Measurements from ENCODE around the gene ITGAL.
A peak's percentile ranks its signal among the peaks of the same experiment; 100 is the strongest.
"Not testable (repeated sequence)": the region's sequence is repeated elsewhere in the genome, so short reads cannot be mapped to it uniquely, and the experiment has no call there.

Gene ITGAL

GRCh38 chr16:30472328-30472942, at the start of gene ITGAL:
Gene ITGAL (plus strand): TSS chr16:30472742. CDS start chr16:30472838, 96 bp downstream.
- peak; percentile 62 to 80 for DNase-seq (ENCODE audit: low read depth in 2 of 2)

GRCh38 chr16:30428055-30428454, 44.5 kb upstream of the ITGAL start:
- DNase-seq (ENCODE audit: low read depth in 2 of 2) = no peak

- no peak for DNase-seq (ENCODE audit: low read depth in 2 of 2)
These were observed 43.2 kb upstream of the ITGAL start for GRCh38 chr16:30429418-30429677.

GRCh38 chr16:30429678-30430427, 42.7 kb upstream of the ITGAL start, which contains the start of gene DCTPP1:
Gene DCTPP1 (minus strand): TSS chr16:30430030. CDS start chr16:30429980, 50 bp downstream.
- DNase-seq (ENCODE audit: low read depth in 2 of 2) = peak; percentile 90 to 96

- no peak for DNase-seq (ENCODE audit: low read depth in 2 of 2)
These were observed 42.0 kb upstream of the ITGAL start for GRCh38 chr16:30430428-30430970.

- DNase-seq (ENCODE audit: low read depth in 2 of 2) = peak; percentile 54 to 79
These were observed 37.7 kb upstream of the ITGAL start for GRCh38 chr16:30434852-30435251.

- DNase-seq (ENCODE audit: low read depth in 2 of 2) = no peak
These were observed 35.0 kb upstream of the ITGAL start for GRCh38 chr16:30437511-30438046.

- no peak for DNase-seq (ENCODE audit: low read depth in 2 of 2)
These were observed 33.7 kb upstream of the ITGAL start for GRCh38 chr16:30438835-30439234.

GRCh38 chr16:30439720-30440348, 32.7 kb upstream of the ITGAL start:
- no peak for DNase-seq (ENCODE audit: low read depth in 2 of 2)

- no peak for DNase-seq (ENCODE audit: low read depth in 2 of 2)
These were observed 28.9 kb upstream of the ITGAL start for GRCh38 chr16:30443631-30444030.

- DNase-seq (ENCODE audit: low read depth in 2 of 2) = no peak
These were observed 28.1 kb upstream of the ITGAL start for GRCh38 chr16:30444231-30445148.

- DNase-seq (ENCODE audit: low read depth in 2 of 2) = no peak
These were observed 27.5 kb upstream of the ITGAL start for GRCh38 chr16:30445149-30445407.

- peak; percentile 95 for DNase-seq (ENCODE audit: low read depth in 2 of 2)
These were observed 26.9 kb upstream of the ITGAL start, which contains the start of gene SEPHS2 for GRCh38 chr16:30445408-30446202. Gene SEPHS2 (minus strand): TSS chr16:30445874. CDS start chr16:30445727, 147 bp downstream.

- DNase-seq (ENCODE audit: low read depth in 2 of 2) = no peak
These were observed 26.3 kb upstream of the ITGAL start for GRCh38 chr16:30446203-30446595.

GRCh38 chr16:30447512-30448226, 24.9 kb upstream of the ITGAL start:
- DNase-seq (ENCODE audit: low read depth in 2 of 2) = no peak

- DNase-seq (ENCODE audit: low read depth in 2 of 2) = no peak
These were observed 23.5 kb upstream of the ITGAL start for GRCh38 chr16:30449116-30449435.

GRCh38 chr16:30452709-30453580, 19.6 kb upstream of the ITGAL start:
- not testable (repeated sequence) for DNase-seq (ENCODE audit: low read depth in 2 of 2)

- no peak for DNase-seq (ENCODE audit: low read depth in 2 of 2)
These were observed 16.2 kb upstream of the ITGAL start for GRCh38 chr16:30456302-30456701.

GRCh38 chr16:30457256-30457655, 15.3 kb upstream of the ITGAL start:
- DNase-seq (ENCODE audit: low read depth in 2 of 2) = no peak

Measured in stimulated activated CD4-positive, alpha-beta T cell treated with anti-CD3 and anti-CD28 coated beads, Interleukin-4, amount 100 ng/mL, for 48 hours (primary cell).